Measurements from ENCODE around the gene NFATC2. TPM values are rescaled to one million over a fixed set of nuclear protein-coding genes. Genes with fewer than 3 reads are reported as not detected.

The NFATC2 gene
- total RNA-seq, 1 experiment from 2014 or later, result 0.61 TPM

GRCh38 chr20:51510936-51511605, 31.4 kb downstream of the NFATC2 start:
- H2BK12ac ChIP-seq (ENCODE audit: insufficient read length, low read depth, low read length), result no peak overlapping the region
- no peak overlapping the region for H4K8ac ChIP-seq (replicated peaks; ENCODE audit: insufficient read length, low read depth, low read length)
- H2BK120ac ChIP-seq (ENCODE audit: low read depth, low read length, poor library complexity, severe bottlenecking), result no peak overlapping the region
- no peak for DNase-seq
- H3K56ac ChIP-seq (ENCODE audit: insufficient read length, low read depth, low read length), result no peak overlapping the region
- no peak overlapping the region for H3K14ac ChIP-seq (ENCODE audit: insufficient read depth, low read length)
- no peak overlapping the region for H2AFZ ChIP-seq (ENCODE audit: low read length)
- H3K79me1 ChIP-seq (ENCODE audit: insufficient read depth, low read depth, low read length, poor library complexity, severe bottlenecking), result no peaks in the 10 kb centered on the region
- H3K4me3 Mint-ChIP-seq, result no peak overlapping the region
- no peak overlapping the region for H4K91ac ChIP-seq (ENCODE audit: insufficient read length, low read depth, low read length)
- no peak overlapping the region for H3K27ac ChIP-seq (ENCODE audit: insufficient read length, low read depth, low read length)
- peaks cover 6% of the 10 kb centered on the region; the same call in 1 of the 2 replicates for H3K27me3 Mint-ChIP-seq (ENCODE audit: low read depth)
- no peak overlapping the region for H2BK20ac ChIP-seq (ENCODE audit: low read depth, low read length, poor library complexity, severe bottlenecking)
- no peaks in the 10 kb centered on the region for H3K79me2 ChIP-seq (ENCODE audit: insufficient read depth, low read length)
- H3K9ac ChIP-seq (ENCODE audit: extremely low read depth, insufficient read length, low read length), result no peak overlapping the region
- no peaks in the 10 kb centered on the region for H3K9me3 ChIP-seq (ENCODE audit: control insufficient read depth, low read depth, low read length)
- no peaks in the 10 kb centered on the region for H3K36me3 Mint-ChIP-seq (ENCODE audit: insufficient read depth in 1 of 3, low read depth in 3 of 3)
- no peak overlapping the region for H2AK5ac ChIP-seq (ENCODE audit: insufficient read length, low read length)
- H3K27ac Mint-ChIP-seq, result no peak overlapping the region
- peaks cover 0 to 6% of the 10 kb centered on the region in 2 experiments; a peak in 2 of 4 replicates for H3K4me1 Mint-ChIP-seq
- H3K23me2 ChIP-seq (ENCODE audit: insufficient read length, low read depth, low read length, poor library complexity, severe bottlenecking), result no peaks in the 10 kb centered on the region
- H3K18ac ChIP-seq (ENCODE audit: insufficient read length, low read depth, low read length), result no peak overlapping the region
- H3K9me3 Mint-ChIP-seq, result no peaks in the 10 kb centered on the region
- no peak overlapping the region for H3K4me2 ChIP-seq (ENCODE audit: insufficient read depth, insufficient read length, low read length)
- TF ChIP-seq CTCF (conservative IDR thresholded peaks at IDR 0.05), result no peak
- no peak overlapping the region for H4K5ac ChIP-seq (ENCODE audit: insufficient read length, low read depth, low read length)
- no CpG with 5 or more reads among the region's 6 CpGs for WGBS (ENCODE audit: extremely low coverage, insufficient read length, low lambda C conversion rate)
- H3K27me3 ChIP-seq (ENCODE audit: insufficient read depth, low read length), result no peaks in the 10 kb centered on the region
- H3T11ph ChIP-seq (ENCODE audit: low read length), result no peak overlapping the region
- H3K4me1 ChIP-seq (ENCODE audit: insufficient read depth, low read length), result no peaks in the 10 kb centered on the region
- H2BK5ac ChIP-seq (ENCODE audit: insufficient read length, low read length), result no peak overlapping the region
- H2BK15ac ChIP-seq (ENCODE audit: low read depth, low read length), result no peak overlapping the region
- no peaks in the 10 kb centered on the region for H4K20me1 ChIP-seq (ENCODE audit: control insufficient read depth, insufficient read depth, insufficient read length)
- no peak overlapping the region for H3K4ac ChIP-seq (ENCODE audit: low read depth, low read length)
- no peak overlapping the region for H3K23ac ChIP-seq (ENCODE audit: insufficient read length, low read depth, low read length)
